H1 (cell line): Measurements from ENCODE around the gene TBC1D13. TPM values are rescaled to one million over a fixed set of nuclear protein-coding genes. Genes with fewer than 3 reads are reported as not detected.

Experiments used
- CTCF ChIA-PET: fragments of 300-600 bp; sonication (Branson Sonifier 250); formaldehyde crosslinking; loops from one replicate; lab custom pipeline; 2021; ENCODE audit not compliant: partially characterized antibody; lab: Charles Lee
- POLR2A ChIA-PET: fragments of 300-600 bp; sonication (Branson Sonifier 250); formaldehyde crosslinking; loops from one replicate; lab custom pipeline; 2021; ENCODE audit warnings: inconsistent platforms; ENCODE audit not compliant: partially characterized antibody; lab: Charles Lee
- DNase-seq, 2 experiments: peaks; one replicate each; pipeline versions ENCODE4 v3.0.0 to v3.0.0-alpha.2; 2010 to 2022; ENCODE audit warnings: low spot score in 2 of 2, low read depth in 1 of 2, mixed read lengths in 1 of 2
- FAIRE-seq: peaks from 2 replicates; lab custom pipeline; 2011; peaks lifted over from hg19 to GRCh38; lab: Jason Lieb, UNC
- H2AFZ ChIP-seq: 2 replicates; pipeline ENCODE4 v1.8.1; 2012; ENCODE audit warnings: low read length, inconsistent platforms
- H2AK5ac ChIP-seq: 2 replicates; pipeline ENCODE4 v1.6.1; 2013; ENCODE audit warnings: low read depth, low read length
- H2BK120ac ChIP-seq: replicated peaks from 2 replicates; pipeline ENCODE3; 2013; ENCODE audit warnings: low read depth, low read length, inconsistent platforms
- H2BK12ac ChIP-seq: 2 replicates; pipeline ENCODE4 v1.6.1; 2013; ENCODE audit warnings: low read depth, low read length
- H2BK15ac ChIP-seq: 2 replicates; pipeline ENCODE4 v1.6.1; 2013; ENCODE audit warnings: low read length
- H2BK20ac ChIP-seq: 2 replicates; pipeline ENCODE4 v1.6.1; 2013; ENCODE audit warnings: low read length
- H2BK5ac ChIP-seq: 2 replicates; pipeline ENCODE4 v1.6.1; 2013; ENCODE audit warnings: low read depth, low read length
- H3K14ac ChIP-seq: 2 replicates; pipeline ENCODE4 v1.6.1; 2013; ENCODE audit warnings: inconsistent platforms; ENCODE audit not compliant: insufficient read length
- H3K18ac ChIP-seq: 2 replicates; pipeline ENCODE4 v1.6.1; 2013; ENCODE audit warnings: low read length; ENCODE audit errors: extremely low read depth
- H3K23ac ChIP-seq: 2 replicates; pipeline ENCODE4 v1.6.1; 2013; ENCODE audit warnings: inconsistent platforms; ENCODE audit not compliant: insufficient read length
- H3K23me2 ChIP-seq: 2 replicates; pipeline ENCODE4 v1.6.1; 2013; ENCODE audit warnings: low read depth, low read length
- H3K27ac ChIP-seq: 2 replicates; pipeline ENCODE4 v1.6.1; 2011; ENCODE audit warnings: low read depth, low read length, inconsistent platforms
- H3K27me3 ChIP-seq, 4 experiments: replicated peaks in 1 of 4; 1 replicate in 1 of 4; 2 replicates in 3 of 4; pipeline versions ENCODE4 v1.6.1 to v1.8.1; 2011 to 2013; ENCODE audit warnings: low read length in 3 of 4, mild to moderate bottlenecking in 3 of 4, inconsistent platforms in 2 of 4, mixed read lengths in 2 of 4, moderate library complexity in 1 of 4; ENCODE audit not compliant: control insufficient read depth in 3 of 4, insufficient read depth in 3 of 4; ENCODE audit errors: extremely low read depth in 1 of 4
- H3K36me3 ChIP-seq, 4 experiments: 2 replicates each; pipeline versions ENCODE4 v1.6.1 to v1.8.1; 2011 to 2013; ENCODE audit warnings: mild to moderate bottlenecking in 4 of 4, low read length in 3 of 4, moderate library complexity in 2 of 4, control low read depth in 1 of 4, inconsistent platforms in 1 of 4; ENCODE audit not compliant: insufficient read depth in 4 of 4, control insufficient read depth in 2 of 4
- H3K4ac ChIP-seq: replicated peaks from 2 replicates; pipeline ENCODE3; 2013; ENCODE audit warnings: low read length, low read depth, mixed read lengths, inconsistent platforms; ENCODE audit not compliant: insufficient read length
- H3K4me1 ChIP-seq, 4 experiments: replicated peaks in 1 of 4; 1 replicate in 1 of 4; 2 replicates in 3 of 4; pipeline versions ENCODE4 v1.6.1 to v1.8.1; 2011 to 2013; ENCODE audit warnings: low read length in 3 of 4, inconsistent platforms in 2 of 4, mixed read lengths in 1 of 4; ENCODE audit not compliant: insufficient read depth in 4 of 4, control insufficient read depth in 3 of 4
- H3K4me2 ChIP-seq, 2 experiments: 2 replicates each; pipeline versions ENCODE4 v1.6.1 to v1.8.1; 2011 to 2013; ENCODE audit warnings: low read depth in 2 of 2, low read length in 2 of 2, control low read depth in 1 of 2, inconsistent platforms in 1 of 2, mild to moderate bottlenecking in 1 of 2; ENCODE audit not compliant: insufficient read depth in 1 of 2
- H3K4me3 ChIP-seq, 4 experiments: fragments of 200-600, 300-600 bp in 1 of 4; sonication (generic), shearing (Covaris generic), sonication (Bioruptor Twin) in 1 of 4; 2 replicates each; pipeline versions ENCODE4 v1.5.1 to v1.8.1; 2011 to 2016; ENCODE audit warnings: low read length in 4 of 4, low read depth in 3 of 4, control low read depth in 2 of 4, inconsistent platforms in 2 of 4, mild to moderate bottlenecking in 2 of 4, mixed read lengths in 1 of 4, moderate library complexity in 1 of 4; ENCODE audit not compliant: insufficient read depth in 2 of 4; ENCODE audit errors: extremely low read depth in 1 of 4
- H3K56ac ChIP-seq: replicated peaks from 2 replicates; pipeline ENCODE3; 2013; ENCODE audit warnings: low read depth, mild to moderate bottlenecking, mixed read lengths, low read length, inconsistent platforms; ENCODE audit not compliant: insufficient read length
- H3K79me1 ChIP-seq: 2 replicates; pipeline ENCODE4 v1.6.1; 2013; ENCODE audit warnings: low read depth, low read length, control low read depth
- H3K79me2 ChIP-seq, 2 experiments: 2 replicates each; pipeline versions ENCODE4 v1.6.1 to v1.8.1; 2012 to 2013; ENCODE audit warnings: low read length in 2 of 2, mild to moderate bottlenecking in 2 of 2, inconsistent platforms in 1 of 2; ENCODE audit not compliant: insufficient read depth in 2 of 2, control insufficient read depth in 1 of 2
- H3K9ac ChIP-seq, 4 experiments: replicated peaks in 1 of 4; 1 replicate in 1 of 4; 2 replicates in 3 of 4; pipeline versions ENCODE4 v1.6.1 to v1.8.1; 2011 to 2013; ENCODE audit warnings: low read depth in 3 of 4, low read length in 3 of 4, control low read depth in 2 of 4, mild to moderate bottlenecking in 2 of 4, moderate library complexity in 2 of 4, inconsistent platforms in 1 of 4; ENCODE audit errors: extremely low read depth in 1 of 4
- H3K9me3 ChIP-seq, 2 experiments: 2 replicates each; pipeline versions ENCODE4 v1.6.1 to v1.8.1; 2012 to 2013; ENCODE audit warnings: mild to moderate bottlenecking in 2 of 2, moderate library complexity in 2 of 2, control low read depth in 1 of 2, inconsistent platforms in 1 of 2, low read depth in 1 of 2, low read length in 1 of 2, mixed read lengths in 1 of 2; ENCODE audit not compliant: insufficient read depth in 2 of 2
- H4K20me1 ChIP-seq, 2 experiments: replicated peaks in 1 of 2; 2 replicates each; pipeline versions ENCODE3 to v1.8.1; 2011 to 2013; ENCODE audit warnings: inconsistent platforms in 2 of 2, low read length in 2 of 2, mild to moderate bottlenecking in 1 of 2; ENCODE audit not compliant: insufficient read depth in 2 of 2, control insufficient read depth in 1 of 2
- H4K5ac ChIP-seq: 2 replicates; pipeline ENCODE4 v1.6.1; 2013; ENCODE audit warnings: low read length, low read depth, mixed read lengths, inconsistent platforms; ENCODE audit not compliant: insufficient read length
- H4K8ac ChIP-seq: 2 replicates; pipeline ENCODE4 v1.8.0; 2013; ENCODE audit warnings: mild to moderate bottlenecking, moderate library complexity, low read length, inconsistent platforms; ENCODE audit not compliant: insufficient read depth; ENCODE audit errors: extremely low read depth
- H4K91ac ChIP-seq: replicated peaks from 2 replicates; pipeline ENCODE3; 2013; ENCODE audit warnings: low read length, mixed read lengths, inconsistent platforms; ENCODE audit not compliant: insufficient read length
- CHD1 ChIP-seq: IDR thresholded peaks from 2 replicates; pipeline ENCODE4 v1.6.1; 2012; ENCODE audit warnings: low read depth, low read length, improper control_type of control experiment
- CREB1 ChIP-seq: IDR thresholded peaks from 2 replicates; pipeline ENCODE4 v1.6.1; 2012; ENCODE audit warnings: inconsistent platforms
- EGR1 ChIP-seq: IDR thresholded peaks from 2 replicates; pipeline ENCODE4 v1.6.1; 2011; ENCODE audit warnings: low read depth, low read length, borderline replicate concordance
- GTF2F1 ChIP-seq: IDR thresholded peaks from 2 replicates; pipeline ENCODE4 v1.6.1; 2012; ENCODE audit warnings: low read depth, low read length, improper control_type of control experiment, borderline replicate concordance
- KDM1A ChIP-seq: fragments of 200-600, 300-600 bp; sonication (generic); IDR thresholded peaks from 2 replicates; pipeline ENCODE4 v1.7.1; 2016; ENCODE audit warnings: mild to moderate bottlenecking, low read length, borderline replicate concordance
- KDM5A ChIP-seq: fragments of 200-600 bp; IDR thresholded peaks from 2 replicates; pipeline ENCODE4 v1.7.1; 2012; ENCODE audit warnings: mild to moderate bottlenecking, low read length, inconsistent platforms, mixed read lengths
- NANOG ChIP-seq: IDR thresholded peaks from 2 replicates; pipeline ENCODE4 v1.6.1; 2011; ENCODE audit warnings: low read length, low read depth, mild to moderate bottlenecking, inconsistent platforms; ENCODE audit not compliant: insufficient read depth, poor library complexity, severe bottlenecking
- POU5F1 ChIP-seq: IDR thresholded peaks from 2 replicates; pipeline ENCODE4 v1.6.1; 2011; ENCODE audit warnings: low read depth, mild to moderate bottlenecking, low read length, moderate library complexity
- RAD21 ChIP-seq, 2 experiments: IDR thresholded peaks in 1 of 2; conservative IDR thresholded peaks in 1 of 2; 2 replicates each; pipeline ENCODE4 v1.6.1; 2011; ENCODE audit warnings: low read depth in 2 of 2, low read length in 2 of 2, improper control_type of control experiment in 1 of 2, inconsistent platforms in 1 of 2, mild to moderate bottlenecking in 1 of 2, moderate library complexity in 1 of 2
- RNF2 ChIP-seq: fragments of 200-900, 300-1000 bp; sonication (generic); IDR thresholded peaks from 2 replicates; pipeline ENCODE4 v1.7.1; 2016; ENCODE audit warnings: borderline replicate concordance, low read depth, mild to moderate bottlenecking, antibody characterized with exemption, low read length; ENCODE audit not compliant: poor library complexity, severe bottlenecking; ENCODE audit errors: missing control alignments
- SUZ12 ChIP-seq: fragments of 200-600 bp; sonication (generic); IDR thresholded peaks from 2 replicates; pipeline ENCODE4 v1.6.1; 2012; ENCODE audit warnings: mild to moderate bottlenecking, inconsistent platforms, low read length, moderate library complexity, mixed read lengths
- TAF1 ChIP-seq: IDR thresholded peaks from 2 replicates; pipeline ENCODE4 v1.6.1; 2011; ENCODE audit warnings: mild to moderate bottlenecking, low read depth, low read length
- WGBS, 2 experiments: shearing (Covaris generic) in 1 of 2; methylation state at CpG; one replicate each; pipeline versions ENCODE4 v1.1.6 to v1.1.7; 2013 to 2015; ENCODE audit warnings: low lambda C conversion rate in 2 of 2, mixed read lengths in 2 of 2, inconsistent platforms in 1 of 2, low coverage in 1 of 2, missing lambda C conversion rate in 1 of 2; ENCODE audit not compliant: insufficient replicate concordance in 2 of 2, insufficient coverage in 1 of 2, insufficient read length in 1 of 2; ENCODE audit errors: extremely low coverage in 1 of 2, missing lambda C conversion rate in 1 of 2; 5-methylcytosine and 5-hydroxymethylcytosine counted together
- polyA plus RNA-seq, 7 experiments: library from polyadenylated mRNA; depleted of rRNA in 3 of 7; stranded (reverse) in 5 of 7; unstranded in 2 of 7; fragments of >200 nt in 5 of 7; fragments of 200-250 nt in 2 of 7; gene quantifications; 1 replicate in 5 of 7; 2 replicates in 1 of 7; 4 replicates in 1 of 7; pipeline versions ENCODE4 v1.2.1 to v1.2.3, GENCODE V29; 2011 to 2013; ENCODE audit warnings: missing spikeins in 2 of 7, mixed read lengths in 2 of 7
- total RNA-seq: library from RNA; stranded (reverse); fragmentation: NEBNext Ultra II Directional; extraction: Animal tissue kit (Norgen Biotek cat#: 25700); gene quantifications from 2 replicates; pipeline ENCODE4 v1.2.1, GENCODE V29; 2021

Gene TBC1D13
- total and polyA plus RNA-seq, 2 of the 8 experiments (the other 6 are each of a cell fraction or from before 2014, with no cell fraction given) = 21.3 to 24.7 TPM

DNA sequence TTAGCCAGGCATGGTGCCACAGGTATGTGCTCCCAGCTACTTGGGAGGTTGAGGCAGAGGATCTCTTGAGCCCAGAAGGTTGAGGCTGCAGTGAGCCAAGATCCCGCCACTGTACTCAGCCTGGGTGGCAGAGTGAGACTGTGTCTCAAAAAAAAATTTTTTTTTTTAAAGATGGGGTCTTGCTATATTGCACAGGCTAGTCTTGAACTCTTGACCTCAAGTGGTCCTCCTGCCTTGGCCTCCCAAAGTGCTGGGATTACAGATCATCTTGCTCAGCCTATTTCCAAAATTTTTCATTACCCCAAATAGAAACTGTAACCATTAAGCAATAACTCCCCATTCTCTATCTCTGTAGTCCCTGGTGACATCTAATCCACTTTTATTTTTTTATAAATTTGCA is 4.4 kb upstream of the TBC1D13 start:
- CTCF ChIA-PET = interaction anchor here (0.6 to 1.6 kb wide), 5 partner anchors 10 to 53 kb away, joined by 3 to 5 read pairs (median 4); no protein-coding TSS in a partner anchor
- no peak overlapping the region for H2BK5ac ChIP-seq
- H3K4me2 ChIP-seq = no peak overlapping the region
- peaks cover 4% of the 10 kb centered on the region; the same call in 1 of the 2 replicates for H3K23me2 ChIP-seq
- H2BK120ac ChIP-seq = no peak overlapping the region
- DNase-seq (no peak), FAIRE-seq (no peak)
- H3K14ac ChIP-seq = no peak overlapping the region
- H3K9ac ChIP-seq = no peak overlapping the region
- H3K79me1 ChIP-seq = no peaks in the 10 kb centered on the region
- H3K23ac ChIP-seq = no peak overlapping the region
- no peak overlapping the region for H4K5ac ChIP-seq
- no peak overlapping the region for H3K18ac ChIP-seq
- peaks cover 0 to 1% of the 10 kb centered on the region in 2 experiments; a peak in 1 of 4 replicates for H3K79me2 ChIP-seq
- H3K9me3 ChIP-seq = peaks cover 0 to 7% of the 10 kb centered on the region in 2 experiments; a peak in 1 of 4 replicates
- H2BK15ac ChIP-seq = no peak overlapping the region
- no peak overlapping the region for H3K27ac ChIP-seq
- H3K4me3 ChIP-seq = no peak overlapping the region
- H2BK12ac ChIP-seq = no peak overlapping the region
- H3K4ac ChIP-seq = no peak overlapping the region
- WGBS, 2 experiments = 91% methylated on average over 1 of the region's 1 CpG; no CpG with 5 or more reads in 1 of the 2 experiments
- no peak overlapping the region for H2BK20ac ChIP-seq
- no peak overlapping the region for H4K91ac ChIP-seq
- POLR2A ChIA-PET = interaction anchor here (1.5 kb wide), 2 partner anchors 11 to 80 kb away, joined by 3 to 4 read pairs; partner anchors contain the start of genes PKN3 and ZER1
- H2AK5ac ChIP-seq = no peak overlapping the region
- H3K56ac ChIP-seq = no peak overlapping the region
- H4K8ac ChIP-seq = no peak overlapping the region
- H4K20me1 ChIP-seq = no peaks in the 10 kb centered on the region
- no peaks in the 10 kb centered on the region for H3K4me1 ChIP-seq
- no peaks in the 10 kb centered on the region for H3K27me3 ChIP-seq
- no peaks in the 10 kb centered on the region for H3K36me3 ChIP-seq
- H2AFZ ChIP-seq = no peak overlapping the region
- TF ChIP-seq SUZ12 (no peak), RAD21 (IDR thresholded peaks at IDR 0.05 in 1 of 2, conservative IDR thresholded peaks at IDR 0.05 in 1 of 2; ENCODE audit: low read depth in 2 of 2, low read length in 2 of 2) (no peak), POU5F1 (no peak), NANOG (no peak), KDM5A (no peak), EGR1 (no peak), CREB1 (no peak), RNF2 (no peak), TAF1 (no peak), KDM1A (no peak), CHD1 (no peak), GTF2F1 (no peak)
